ENCODE measurements around the gene JAK3.

DNA sequence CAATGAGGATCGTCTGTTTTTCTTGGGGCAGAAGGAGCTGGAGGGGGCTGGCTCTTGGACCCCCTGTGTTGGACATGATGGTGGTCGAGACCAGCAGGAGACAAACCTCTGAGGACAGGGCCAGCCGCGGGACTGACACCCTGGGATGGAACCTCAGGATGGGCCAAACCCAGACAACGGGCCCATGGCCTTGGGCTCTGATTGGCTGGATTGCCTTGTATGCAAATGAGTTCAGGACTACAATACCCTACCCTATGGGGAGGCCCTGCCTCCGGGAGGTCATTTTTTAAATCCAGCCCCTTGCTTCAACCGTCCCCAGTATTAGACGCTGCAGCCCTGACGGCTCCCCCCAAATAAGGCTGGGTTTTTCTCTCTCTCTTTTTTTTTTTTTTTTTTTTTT lies 46.0 kb upstream of the JAK3 start:
- TF ChIP-seq YY1 (IDR thresholded peaks at IDR 0.05; ENCODE audit: low read depth) (no peak), TAF1 (IDR thresholded peaks at IDR 0.05; ENCODE audit: low read depth) (no peak), RAD21 (IDR thresholded peaks at IDR 0.05; ENCODE audit: low read depth) (no peak), FOXM1 (IDR thresholded peaks at IDR 0.05; ENCODE audit: borderline replicate concordance, low read depth) (no peak), TEAD4 (IDR thresholded peaks at IDR 0.05) (no peak), NFIC (IDR thresholded peaks at IDR 0.05) (no peak), EP300 (IDR thresholded peaks at IDR 0.05; ENCODE audit: borderline replicate concordance) (no peak), ZBTB7A (IDR thresholded peaks at IDR 0.05; ENCODE audit: low read depth) (no peak), MAX (IDR thresholded peaks at IDR 0.05) (no peak), EGR1 (IDR thresholded peaks at IDR 0.05) (no peak), CEBPB (IDR thresholded peaks at IDR 0.05) (no peak), CREB1 (IDR thresholded peaks at IDR 0.05; ENCODE audit: low read depth) (no peak)
- TF ChIP-seq, protein P1, sequence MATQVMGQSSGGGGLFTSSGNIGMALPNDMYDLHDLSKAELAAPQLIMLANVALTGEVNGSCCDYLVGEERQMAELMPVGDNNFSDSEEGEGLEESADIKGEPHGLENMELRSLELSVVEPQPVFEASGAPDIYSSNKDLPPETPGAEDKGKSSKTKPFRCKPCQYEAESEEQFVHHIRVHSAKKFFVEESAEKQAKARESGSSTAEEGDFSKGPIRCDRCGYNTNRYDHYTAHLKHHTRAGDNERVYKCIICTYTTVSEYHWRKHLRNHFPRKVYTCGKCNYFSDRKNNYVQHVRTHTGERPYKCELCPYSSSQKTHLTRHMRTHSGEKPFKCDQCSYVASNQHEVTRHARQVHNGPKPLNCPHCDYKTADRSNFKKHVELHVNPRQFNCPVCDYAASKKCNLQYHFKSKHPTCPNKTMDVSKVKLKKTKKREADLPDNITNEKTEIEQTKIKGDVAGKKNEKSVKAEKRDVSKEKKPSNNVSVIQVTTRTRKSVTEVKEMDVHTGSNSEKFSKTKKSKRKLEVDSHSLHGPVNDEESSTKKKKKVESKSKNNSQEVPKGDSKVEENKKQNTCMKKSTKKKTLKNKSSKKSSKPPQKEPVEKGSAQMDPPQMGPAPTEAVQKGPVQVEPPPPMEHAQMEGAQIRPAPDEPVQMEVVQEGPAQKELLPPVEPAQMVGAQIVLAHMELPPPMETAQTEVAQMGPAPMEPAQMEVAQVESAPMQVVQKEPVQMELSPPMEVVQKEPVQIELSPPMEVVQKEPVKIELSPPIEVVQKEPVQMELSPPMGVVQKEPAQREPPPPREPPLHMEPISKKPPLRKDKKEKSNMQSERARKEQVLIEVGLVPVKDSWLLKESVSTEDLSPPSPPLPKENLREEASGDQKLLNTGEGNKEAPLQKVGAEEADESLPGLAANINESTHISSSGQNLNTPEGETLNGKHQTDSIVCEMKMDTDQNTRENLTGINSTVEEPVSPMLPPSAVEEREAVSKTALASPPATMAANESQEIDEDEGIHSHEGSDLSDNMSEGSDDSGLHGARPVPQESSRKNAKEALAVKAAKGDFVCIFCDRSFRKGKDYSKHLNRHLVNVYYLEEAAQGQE (IDR thresholded peaks at IDR 0.05; ENCODE audit: low read depth), result no peak
